Measurements from ENCODE around the gene CPXM2.

- TF ChIP-seq PBX3 (IDR thresholded peaks at IDR 0.05) (no peak), EP300 (IDR thresholded peaks at IDR 0.05) (no peak), CTCF (IDR thresholded peaks at IDR 0.05) (no peak), KDM5A (IDR thresholded peaks at IDR 0.05) (no peak), KDM1A (IDR thresholded peaks at IDR 0.05; ENCODE audit: low read depth) (no peak), POLR2A (IDR thresholded peaks at IDR 0.05; ENCODE audit: low read length) (no peak), CEBPB (IDR thresholded peaks at IDR 0.05) (no peak), CHD2 (IDR thresholded peaks at IDR 0.05; ENCODE audit: low read length, partially characterized antibody) (no peak), ZFP36 (IDR thresholded peaks at IDR 0.05; ENCODE audit: borderline replicate concordance, partially characterized antibody) (no peak)
Observed at GRCh38 chr10:123722351-123722750, 169.3 kb downstream of the CPXM2 start.
